Measurements from ENCODE around the gene BMP4.
A peak's percentile ranks its signal among the peaks of the same experiment; 100 is the strongest.

The BMP4 gene

GRCh38 chr14:53946404-53947093, 10.1 kb downstream of the BMP4 start:
- Histone ChIP-seq H3K9me3 (ENCODE audit: control insufficient read depth in 2 of 2, low read length in 2 of 2) (no peaks in the 10 kb centered on the region), H3K27me3 (ENCODE audit: control insufficient read depth in 1 of 2, insufficient read depth in 2 of 2, low read length in 2 of 2) (peaks cover 7 to 41% of the 10 kb centered on the region in 2 donors), H3K36me3 (ENCODE audit: control insufficient read depth in 2 of 2, insufficient read depth in 2 of 2, low read length in 2 of 2) (peaks cover 0 to 10% of the 10 kb centered on the region in 2 donors), H3K4me1 (ENCODE audit: control insufficient read depth, insufficient read depth, low read length) (peaks cover 18% of the 10 kb centered on the region), H3K27ac (ENCODE audit: low read length) (no peak overlapping the region), H3K9ac (ENCODE audit: low read length in 2 of 2) (no peak overlapping the region), H3K4me3 (ENCODE audit: low read length in 2 of 2) (peak overlapping the region in 1 of 2 donors; percentile 68)

- no peak overlapping the region for H3K27ac ChIP-seq (ENCODE audit: low read length)
- peaks cover 0 to 10% of the 10 kb centered on the region in 2 donors for H3K36me3 ChIP-seq (ENCODE audit: control insufficient read depth in 2 of 2, insufficient read depth in 2 of 2, low read length in 2 of 2)
- peaks cover 7 to 36% of the 10 kb centered on the region in 2 donors for H3K27me3 ChIP-seq (ENCODE audit: control insufficient read depth in 1 of 2, insufficient read depth in 2 of 2, low read length in 2 of 2)
- no peak overlapping the region for H3K9ac ChIP-seq (ENCODE audit: low read length in 2 of 2)
- peak overlapping the region in 1 of 2 donors; percentile 68 for H3K4me3 ChIP-seq (ENCODE audit: low read length in 2 of 2)
- H3K4me1 ChIP-seq (ENCODE audit: control insufficient read depth, insufficient read depth, low read length) = peaks cover 16% of the 10 kb centered on the region
- no peaks in the 10 kb centered on the region for H3K9me3 ChIP-seq (ENCODE audit: control insufficient read depth in 2 of 2, low read length in 2 of 2)
Observed at GRCh38 chr14:53946071-53946403, 10.6 kb downstream of the BMP4 start.

GRCh38 chr14:53943751-53944083, 12.9 kb downstream of the BMP4 start:
- H3K27ac ChIP-seq (ENCODE audit: low read length) = no peak overlapping the region
- H3K9ac ChIP-seq (ENCODE audit: low read length in 2 of 2) = no peak overlapping the region
- peaks cover 4 to 25% of the 10 kb centered on the region in 2 donors for H3K27me3 ChIP-seq (ENCODE audit: control insufficient read depth in 1 of 2, insufficient read depth in 2 of 2, low read length in 2 of 2)
- H3K9me3 ChIP-seq (ENCODE audit: control insufficient read depth in 2 of 2, low read length in 2 of 2) = no peaks in the 10 kb centered on the region
- peaks cover 8% of the 10 kb centered on the region for H3K4me1 ChIP-seq (ENCODE audit: control insufficient read depth, insufficient read depth, low read length)
- H3K4me3 ChIP-seq (ENCODE audit: low read length in 2 of 2) = no peak overlapping the region
- no peaks in the 10 kb centered on the region for H3K36me3 ChIP-seq (ENCODE audit: control insufficient read depth in 2 of 2, insufficient read depth in 2 of 2, low read length in 2 of 2)

- H3K9me3 ChIP-seq (ENCODE audit: control insufficient read depth in 2 of 2, low read length in 2 of 2) = no peaks in the 10 kb centered on the region
- H3K36me3 ChIP-seq (ENCODE audit: control insufficient read depth in 2 of 2, insufficient read depth in 2 of 2, low read length in 2 of 2) = no peaks in the 10 kb centered on the region
- H3K27ac ChIP-seq (ENCODE audit: low read length) = no peak overlapping the region
- peaks cover 4 to 25% of the 10 kb centered on the region in 2 donors for H3K27me3 ChIP-seq (ENCODE audit: control insufficient read depth in 1 of 2, insufficient read depth in 2 of 2, low read length in 2 of 2)
- no peak overlapping the region for H3K9ac ChIP-seq (ENCODE audit: low read length in 2 of 2)
- peaks cover 8% of the 10 kb centered on the region for H3K4me1 ChIP-seq (ENCODE audit: control insufficient read depth, insufficient read depth, low read length)
- H3K4me3 ChIP-seq (ENCODE audit: low read length in 2 of 2) = no peak overlapping the region
Observed at GRCh38 chr14:53942970-53943750, 13.5 kb downstream of the BMP4 start.

- Histone ChIP-seq H3K4me3 (ENCODE audit: low read length in 2 of 2) (no peak overlapping the region), H3K27ac (ENCODE audit: low read length) (no peak overlapping the region), H3K9ac (ENCODE audit: low read length in 2 of 2) (no peak overlapping the region), H3K27me3 (ENCODE audit: control insufficient read depth in 1 of 2, insufficient read depth in 2 of 2, low read length in 2 of 2) (no peaks in the 10 kb centered on the region), H3K9me3 (ENCODE audit: control insufficient read depth in 2 of 2, low read length in 2 of 2) (no peaks in the 10 kb centered on the region), H3K4me1 (ENCODE audit: control insufficient read depth, insufficient read depth, low read length) (no peaks in the 10 kb centered on the region), H3K36me3 (ENCODE audit: control insufficient read depth in 2 of 2, insufficient read depth in 2 of 2, low read length in 2 of 2) (no peaks in the 10 kb centered on the region)
Observed at GRCh38 chr14:53938136-53938837, 18.3 kb downstream of the BMP4 start.

- Histone ChIP-seq H3K27ac (ENCODE audit: low read length) (no peak overlapping the region), H3K27me3 (ENCODE audit: control insufficient read depth in 1 of 2, insufficient read depth in 2 of 2, low read length in 2 of 2) (no peaks in the 10 kb centered on the region), H3K9me3 (ENCODE audit: control insufficient read depth in 2 of 2, low read length in 2 of 2) (no peaks in the 10 kb centered on the region), H3K4me3 (ENCODE audit: low read length in 2 of 2) (no peak overlapping the region), H3K36me3 (ENCODE audit: control insufficient read depth in 2 of 2, insufficient read depth in 2 of 2, low read length in 2 of 2) (no peaks in the 10 kb centered on the region), H3K9ac (ENCODE audit: low read length in 2 of 2) (no peak overlapping the region), H3K4me1 (ENCODE audit: control insufficient read depth, insufficient read depth, low read length) (no peaks in the 10 kb centered on the region)
Observed at GRCh38 chr14:53934778-53935414, 21.7 kb downstream of the BMP4 start.

- no peaks in the 10 kb centered on the region for H3K27me3 ChIP-seq (ENCODE audit: control insufficient read depth in 1 of 2, insufficient read depth in 2 of 2, low read length in 2 of 2)
Observed at GRCh38 chr14:53932966-53933365, 23.7 kb downstream of the BMP4 start.

GRCh38 chr14:53929871-53930715, 26.5 kb downstream of the BMP4 start:
- Histone ChIP-seq H3K4me1 (ENCODE audit: control insufficient read depth, insufficient read depth, low read length) (no peaks in the 10 kb centered on the region), H3K27ac (ENCODE audit: low read length) (no peak overlapping the region), H3K36me3 (ENCODE audit: control insufficient read depth in 2 of 2, insufficient read depth in 2 of 2, low read length in 2 of 2) (no peaks in the 10 kb centered on the region), H3K9me3 (ENCODE audit: control insufficient read depth in 2 of 2, low read length in 2 of 2) (no peaks in the 10 kb centered on the region), H3K27me3 (ENCODE audit: control insufficient read depth in 1 of 2, insufficient read depth in 2 of 2, low read length in 2 of 2) (no peaks in the 10 kb centered on the region), H3K4me3 (ENCODE audit: low read length in 2 of 2) (no peak overlapping the region), H3K9ac (ENCODE audit: low read length in 2 of 2) (no peak overlapping the region)

More at GRCh38 chr14:53932966-53933365, 23.7 kb downstream of the BMP4 start:
- Histone ChIP-seq H3K4me3 (ENCODE audit: low read length in 2 of 2) (no peak overlapping the region), H3K4me1 (ENCODE audit: control insufficient read depth, insufficient read depth, low read length) (no peaks in the 10 kb centered on the region), H3K27ac (ENCODE audit: low read length) (no peak overlapping the region), H3K9ac (ENCODE audit: low read length in 2 of 2) (no peak overlapping the region), H3K36me3 (ENCODE audit: control insufficient read depth in 2 of 2, insufficient read depth in 2 of 2, low read length in 2 of 2) (no peaks in the 10 kb centered on the region), H3K9me3 (ENCODE audit: control insufficient read depth in 2 of 2, low read length in 2 of 2) (no peaks in the 10 kb centered on the region)

GRCh38 chr14:53927171-53927570, 29.5 kb downstream of the BMP4 start:
- no peak overlapping the region for H3K27ac ChIP-seq (ENCODE audit: low read length)
- no peaks in the 10 kb centered on the region for H3K4me1 ChIP-seq (ENCODE audit: control insufficient read depth, insufficient read depth, low read length)
- H3K36me3 ChIP-seq (ENCODE audit: control insufficient read depth in 2 of 2, insufficient read depth in 2 of 2, low read length in 2 of 2) = no peaks in the 10 kb centered on the region
- H3K4me3 ChIP-seq (ENCODE audit: low read length in 2 of 2) = no peak overlapping the region
- H3K27me3 ChIP-seq (ENCODE audit: control insufficient read depth in 1 of 2, insufficient read depth in 2 of 2, low read length in 2 of 2) = no peaks in the 10 kb centered on the region
- H3K9ac ChIP-seq (ENCODE audit: low read length in 2 of 2) = no peak overlapping the region
- no peaks in the 10 kb centered on the region for H3K9me3 ChIP-seq (ENCODE audit: control insufficient read depth in 2 of 2, low read length in 2 of 2)

- no peak overlapping the region for H3K27ac ChIP-seq (ENCODE audit: low read length)
- no peaks in the 10 kb centered on the region for H3K27me3 ChIP-seq (ENCODE audit: control insufficient read depth in 1 of 2, insufficient read depth in 2 of 2, low read length in 2 of 2)
- no peaks in the 10 kb centered on the region for H3K9me3 ChIP-seq (ENCODE audit: control insufficient read depth in 2 of 2, low read length in 2 of 2)
- no peaks in the 10 kb centered on the region for H3K36me3 ChIP-seq (ENCODE audit: control insufficient read depth in 2 of 2, insufficient read depth in 2 of 2, low read length in 2 of 2)
- no peak overlapping the region for H3K4me3 ChIP-seq (ENCODE audit: low read length in 2 of 2)
- H3K9ac ChIP-seq (ENCODE audit: low read length in 2 of 2) = no peak overlapping the region
- no peaks in the 10 kb centered on the region for H3K4me1 ChIP-seq (ENCODE audit: control insufficient read depth, insufficient read depth, low read length)
Observed at GRCh38 chr14:53925201-53925766, 31.3 kb downstream of the BMP4 start.
